ENCODE data around the gene SLC23A1.

The SLC23A1 gene

GRCh38 chr5:139376364-139376763, 6.7 kb downstream of the SLC23A1 start:
- H3K4me3 ChIP-seq (ENCODE audit: low read depth, low read length), result no peak overlapping the region

GRCh38 chr5:139374909-139375308, 8.2 kb downstream of the SLC23A1 start:
- Histone ChIP-seq H3K4me3 (ENCODE audit: low read depth, low read length) (no peak overlapping the region), H3K27ac (no peak overlapping the region), H3K27me3 (replicated peaks) (no peaks in the 10 kb centered on the region), H3K36me3 (replicated peaks) (peaks cover 10% of the 10 kb centered on the region)
- DNase-seq, result no peak
- no peak for TF ChIP-seq CTCF (IDR thresholded peaks at IDR 0.05; ENCODE audit: low read depth, low read length, missing control alignments)
- in situ Hi-C loops (cut with HindIII; ENCODE audit: low pct_ligation_motif_present, low sequenced_read_pairs), result no loop called here

More at GRCh38 chr5:139376364-139376763, 6.7 kb downstream of the SLC23A1 start:
- in situ Hi-C loops (cut with HindIII; ENCODE audit: low pct_ligation_motif_present, low sequenced_read_pairs), result no loop called here
- TF ChIP-seq CTCF (IDR thresholded peaks at IDR 0.05; ENCODE audit: low read depth, low read length, missing control alignments), result no peak
- DNase-seq, result no peak
- H3K27me3 ChIP-seq (replicated peaks), result no peaks in the 10 kb centered on the region
- H3K27ac ChIP-seq, result no peak overlapping the region
- peaks cover 5% of the 10 kb centered on the region for H3K36me3 ChIP-seq (replicated peaks)

GRCh38 chr5:139371482-139372435, 11.3 kb downstream of the SLC23A1 start:
- Histone ChIP-seq H3K4me3 (ENCODE audit: low read depth, low read length) (no peak overlapping the region), H3K27me3 (replicated peaks) (no peaks in the 10 kb centered on the region), H3K36me3 (replicated peaks) (peaks cover 14% of the 10 kb centered on the region), H3K27ac (no peak overlapping the region)
- TF ChIP-seq CTCF (IDR thresholded peaks at IDR 0.05; ENCODE audit: low read depth, low read length, missing control alignments), result no peak
- in situ Hi-C loops (cut with HindIII; ENCODE audit: low pct_ligation_motif_present, low sequenced_read_pairs), result no loop called here
- no peak for DNase-seq

- no peaks in the 10 kb centered on the region for H3K27me3 ChIP-seq (replicated peaks)
- peaks cover 29% of the 10 kb centered on the region for H3K36me3 ChIP-seq (replicated peaks)
- DNase-seq, result peak; percentile 63
- H3K27ac ChIP-seq, result peak overlapping the region; percentile 38
- TF ChIP-seq CTCF (IDR thresholded peaks at IDR 0.05; ENCODE audit: low read depth, low read length, missing control alignments), result no peak
- in situ Hi-C loops (cut with HindIII; ENCODE audit: low pct_ligation_motif_present, low sequenced_read_pairs), result no loop called here
- no peak overlapping the region for H3K4me3 ChIP-seq (ENCODE audit: low read depth, low read length)
Observed at GRCh38 chr5:139369181-139369580, 13.9 kb downstream of the SLC23A1 start.

- peaks cover 35% of the 10 kb centered on the region for H3K36me3 ChIP-seq (replicated peaks)
- no peaks in the 10 kb centered on the region for H3K27me3 ChIP-seq (replicated peaks)
- H3K4me3 ChIP-seq (ENCODE audit: low read depth, low read length), result no peak overlapping the region
- no peak for DNase-seq
- in situ Hi-C loops (cut with HindIII; ENCODE audit: low pct_ligation_motif_present, low sequenced_read_pairs), result no loop called here
- peak overlapping the region; percentile 38 for H3K27ac ChIP-seq
- TF ChIP-seq CTCF (IDR thresholded peaks at IDR 0.05; ENCODE audit: low read depth, low read length, missing control alignments), result peak; percentile 12
Observed at GRCh38 chr5:139368613-139369012, 14.5 kb downstream of the SLC23A1 start.
